ENCODE measurements around the gene SEC24B.

DNA sequence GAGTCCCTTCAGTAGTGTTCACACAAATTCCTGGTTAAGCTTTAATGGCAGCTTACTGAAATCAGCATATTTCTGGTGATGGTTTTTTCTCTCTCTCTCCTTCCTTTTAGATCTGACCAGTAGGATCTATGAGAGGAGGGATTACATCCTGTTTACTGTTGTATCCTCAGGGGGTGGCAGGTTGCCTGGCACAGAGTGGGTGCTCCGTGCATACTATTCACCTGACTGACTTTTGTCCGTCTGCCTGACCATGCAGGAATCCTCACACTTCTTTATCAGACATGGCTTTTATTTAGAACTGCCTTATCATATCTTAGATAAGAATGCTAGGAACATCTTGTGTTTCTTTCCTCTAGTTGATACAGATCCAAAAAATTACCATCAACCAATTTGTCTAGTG lies 156.0 kb downstream of the SEC24B start:
- TF ChIP-seq SIN3A (IDR thresholded peaks at IDR 0.05; ENCODE audit: borderline replicate concordance, insufficient read depth, low read length) = no peak
- TF ChIP-seq FOXP2 (optimal IDR thresholded peaks at IDR 0.05; ENCODE audit: borderline replicate concordance, extremely low read depth, extremely low read length, insufficient read depth) = no peak
- TF ChIP-seq, protein P1, sequence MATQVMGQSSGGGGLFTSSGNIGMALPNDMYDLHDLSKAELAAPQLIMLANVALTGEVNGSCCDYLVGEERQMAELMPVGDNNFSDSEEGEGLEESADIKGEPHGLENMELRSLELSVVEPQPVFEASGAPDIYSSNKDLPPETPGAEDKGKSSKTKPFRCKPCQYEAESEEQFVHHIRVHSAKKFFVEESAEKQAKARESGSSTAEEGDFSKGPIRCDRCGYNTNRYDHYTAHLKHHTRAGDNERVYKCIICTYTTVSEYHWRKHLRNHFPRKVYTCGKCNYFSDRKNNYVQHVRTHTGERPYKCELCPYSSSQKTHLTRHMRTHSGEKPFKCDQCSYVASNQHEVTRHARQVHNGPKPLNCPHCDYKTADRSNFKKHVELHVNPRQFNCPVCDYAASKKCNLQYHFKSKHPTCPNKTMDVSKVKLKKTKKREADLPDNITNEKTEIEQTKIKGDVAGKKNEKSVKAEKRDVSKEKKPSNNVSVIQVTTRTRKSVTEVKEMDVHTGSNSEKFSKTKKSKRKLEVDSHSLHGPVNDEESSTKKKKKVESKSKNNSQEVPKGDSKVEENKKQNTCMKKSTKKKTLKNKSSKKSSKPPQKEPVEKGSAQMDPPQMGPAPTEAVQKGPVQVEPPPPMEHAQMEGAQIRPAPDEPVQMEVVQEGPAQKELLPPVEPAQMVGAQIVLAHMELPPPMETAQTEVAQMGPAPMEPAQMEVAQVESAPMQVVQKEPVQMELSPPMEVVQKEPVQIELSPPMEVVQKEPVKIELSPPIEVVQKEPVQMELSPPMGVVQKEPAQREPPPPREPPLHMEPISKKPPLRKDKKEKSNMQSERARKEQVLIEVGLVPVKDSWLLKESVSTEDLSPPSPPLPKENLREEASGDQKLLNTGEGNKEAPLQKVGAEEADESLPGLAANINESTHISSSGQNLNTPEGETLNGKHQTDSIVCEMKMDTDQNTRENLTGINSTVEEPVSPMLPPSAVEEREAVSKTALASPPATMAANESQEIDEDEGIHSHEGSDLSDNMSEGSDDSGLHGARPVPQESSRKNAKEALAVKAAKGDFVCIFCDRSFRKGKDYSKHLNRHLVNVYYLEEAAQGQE (IDR thresholded peaks at IDR 0.05; ENCODE audit: insufficient read depth in 1 of 2, low read depth in 2 of 2, low read length in 2 of 2) = no peak
- TF ChIP-seq POLR2AphosphoS5 (IDR thresholded peaks at IDR 0.05; ENCODE audit: low read depth, low read length) = no peak
- TF ChIP-seq TAF1 (IDR thresholded peaks at IDR 0.05; ENCODE audit: borderline replicate concordance, insufficient read depth, low read length) = no peak

Data from PFSK-1 (cell line).